GM18868 (cell line): ENCODE measurements around the gene ZNF334.

Experiments
- ATAC-seq: cut with Tn5 transposase; IDR thresholded peaks from one replicate; pipeline ENCODE4 v1.9.1; 2021; ENCODE audit warnings: mild to moderate bottlenecking, moderate library complexity; ENCODE audit not compliant: unreplicated experiment

The ZNF334 gene

DNA sequence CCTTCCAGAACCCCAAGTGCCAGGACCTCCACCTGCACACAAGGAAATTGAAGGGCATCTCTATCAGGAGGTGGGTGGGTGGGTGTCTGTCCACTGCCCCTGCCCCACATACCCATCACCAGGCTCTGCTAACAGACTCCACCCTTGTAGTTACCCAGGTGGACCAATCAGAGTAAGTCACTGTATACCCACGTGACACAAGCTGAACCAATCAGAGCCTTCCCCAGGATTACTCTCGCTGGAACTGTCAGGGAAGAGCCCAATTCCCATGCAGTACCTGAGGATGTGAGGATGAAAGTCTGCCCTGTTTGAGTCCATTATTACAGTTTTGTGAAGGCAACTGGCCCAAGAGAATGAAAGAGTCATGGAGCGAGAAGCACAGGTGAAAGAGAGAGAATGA, 32.9 kb upstream of the ZNF334 start:
- ATAC-seq = no peak

DNA sequence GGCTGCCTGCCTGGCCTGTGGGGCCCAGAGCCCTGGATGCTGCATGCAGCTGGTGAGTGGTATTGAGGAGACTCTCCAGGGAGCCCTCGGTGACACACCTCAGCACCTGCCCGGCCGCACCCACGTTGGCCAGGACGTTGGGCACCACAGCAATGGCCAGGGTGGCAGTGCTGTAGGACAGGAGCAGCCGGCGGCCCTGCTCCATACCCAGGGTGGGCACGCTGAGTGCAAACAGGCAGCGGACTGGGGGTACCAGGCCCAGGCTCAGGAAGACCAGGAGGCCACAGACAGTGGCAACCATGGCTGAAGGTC, 32.4 kb upstream of the ZNF334 start:
- no peak for ATAC-seq

DNA sequence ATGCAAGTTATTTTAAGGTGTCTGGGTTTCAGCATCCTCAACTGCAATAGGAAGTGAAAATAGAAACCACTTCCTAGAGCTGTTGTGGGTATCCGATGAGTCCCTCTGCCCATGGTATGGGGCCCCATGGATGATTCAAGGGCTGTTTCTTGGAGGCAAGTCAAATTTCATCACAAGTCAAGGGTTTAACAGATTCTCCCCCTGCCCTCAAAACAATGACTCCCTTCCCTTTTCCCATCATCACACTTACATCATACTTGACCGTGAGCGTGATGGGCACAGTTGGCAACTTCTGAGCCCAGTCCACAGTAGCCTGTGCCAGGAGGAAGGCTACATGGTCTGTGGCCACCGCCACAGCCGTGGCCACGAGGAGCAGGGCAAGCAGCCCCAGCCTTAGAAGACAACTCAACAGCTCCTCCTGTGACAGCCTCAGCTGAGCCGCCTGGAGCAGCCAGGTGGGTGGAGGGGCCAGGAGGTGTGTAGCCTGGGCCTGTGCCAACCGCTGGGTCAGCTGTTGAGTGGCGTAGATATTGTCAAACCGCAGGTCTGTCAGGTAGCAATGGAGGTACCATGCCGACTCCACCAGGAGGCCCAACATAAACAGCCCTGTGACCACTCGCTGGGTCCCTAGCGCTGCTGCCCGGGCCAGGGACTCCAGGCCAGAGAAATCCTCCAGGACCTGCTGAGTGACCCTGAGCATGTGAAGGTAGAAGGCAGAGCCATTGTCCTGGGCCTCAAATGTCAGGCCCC, 31.9 kb upstream of the ZNF334 start:
- ATAC-seq = no peak

- no peak for ATAC-seq
These were observed 31.2 kb upstream of the ZNF334 start for GRCh38 chr20:46544576-46544975.

DNA sequence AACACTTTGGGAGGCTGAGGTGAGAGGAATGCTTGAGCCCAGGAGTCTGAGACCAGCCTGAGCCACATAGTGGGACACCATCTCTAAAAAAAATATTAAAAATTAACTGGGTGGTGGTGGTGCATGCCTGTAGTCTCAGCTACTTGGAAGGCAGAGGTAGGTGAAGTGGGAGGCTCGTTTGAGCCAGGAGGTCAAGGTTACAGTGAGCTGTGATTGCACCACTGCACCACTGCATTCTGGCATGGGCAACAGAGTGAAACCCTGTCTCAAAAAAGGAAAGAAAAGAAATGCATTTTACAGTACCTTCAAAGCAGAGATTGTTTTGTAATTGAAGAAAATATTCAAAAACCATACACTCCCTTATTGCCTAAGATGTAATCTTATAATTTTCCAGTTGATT, 30.6 kb upstream of the ZNF334 start:
- ATAC-seq = no peak

DNA sequence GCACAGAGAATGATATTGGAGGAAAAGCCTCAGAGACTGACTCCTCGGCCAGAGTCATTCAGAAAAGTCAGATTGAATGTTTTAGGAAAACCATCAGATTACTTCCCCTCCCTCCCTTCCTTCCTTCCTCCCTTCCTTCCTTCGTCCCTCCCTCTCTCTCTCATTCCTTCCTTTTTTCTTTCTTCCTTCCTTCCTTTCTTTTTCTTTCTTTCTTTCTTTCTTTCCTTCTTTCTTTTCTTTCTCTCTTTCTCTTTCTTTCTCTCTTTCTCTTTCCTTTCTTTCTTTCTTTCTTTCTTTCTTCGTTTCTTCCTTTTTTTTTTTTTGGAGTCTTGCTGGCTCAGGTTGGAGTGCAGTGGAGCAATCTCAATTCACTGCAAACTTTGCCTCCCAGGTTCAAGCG, 29.7 kb upstream of the ZNF334 start:
- ATAC-seq = no peak

DNA sequence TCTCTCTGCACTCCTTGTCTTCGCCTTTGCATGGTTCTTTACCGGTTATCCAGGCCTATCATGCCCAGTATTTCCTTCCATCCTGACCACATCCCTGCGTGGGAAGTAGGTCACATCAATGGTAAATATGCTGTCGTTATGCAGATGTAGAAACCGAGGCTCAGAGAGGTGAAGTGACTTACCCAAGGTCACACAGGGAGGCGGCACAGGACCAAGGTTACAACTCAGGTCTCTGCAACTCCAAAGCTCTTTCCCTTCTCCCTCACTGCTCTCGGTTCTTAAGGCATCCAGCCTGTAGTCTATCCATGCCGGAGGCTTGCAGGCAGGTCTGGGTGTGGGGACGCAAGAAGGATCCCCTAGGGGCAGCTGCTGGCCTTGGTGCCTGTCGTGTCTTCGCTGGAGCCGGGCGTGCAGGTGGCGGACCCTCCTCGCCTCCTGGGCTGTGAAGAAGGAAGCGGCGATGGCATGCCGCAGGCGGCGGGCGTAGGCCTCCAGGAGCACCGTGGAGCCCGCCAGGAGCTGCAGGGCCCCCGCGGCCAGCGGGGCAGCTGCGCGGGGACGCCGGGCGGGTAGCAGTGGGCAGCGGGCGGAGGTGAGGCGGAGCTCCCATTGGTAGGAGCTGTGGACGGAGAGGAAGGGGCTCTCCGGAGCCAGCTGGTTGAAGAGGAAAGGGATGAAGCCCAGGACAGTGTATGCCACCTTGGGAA, 28.0 kb upstream of the ZNF334 start:
- ATAC-seq = no peak

DNA sequence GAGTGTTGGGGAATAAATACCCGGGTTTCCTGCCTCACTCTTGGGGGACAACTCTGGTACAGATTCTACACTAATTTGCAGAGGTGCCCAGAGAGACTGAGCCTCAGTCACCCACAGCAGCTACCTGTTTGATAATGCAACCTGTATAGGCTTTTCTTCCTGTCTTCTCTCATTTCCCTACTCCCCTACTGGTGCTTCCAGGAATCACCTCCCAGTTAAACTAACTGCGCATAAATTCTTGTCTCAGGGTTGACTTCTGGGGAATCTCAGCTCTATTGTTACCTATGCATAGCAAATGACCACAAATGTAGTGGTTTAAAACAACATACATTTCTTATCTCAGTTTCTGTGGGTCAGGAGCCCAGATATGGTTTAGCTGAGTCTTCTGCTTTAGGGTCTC, 25.8 kb upstream of the ZNF334 start:
- ATAC-seq = no peak

- no peak for ATAC-seq
These were observed 17.3 kb upstream of the ZNF334 start for GRCh38 chr20:46530640-46531039.

DNA sequence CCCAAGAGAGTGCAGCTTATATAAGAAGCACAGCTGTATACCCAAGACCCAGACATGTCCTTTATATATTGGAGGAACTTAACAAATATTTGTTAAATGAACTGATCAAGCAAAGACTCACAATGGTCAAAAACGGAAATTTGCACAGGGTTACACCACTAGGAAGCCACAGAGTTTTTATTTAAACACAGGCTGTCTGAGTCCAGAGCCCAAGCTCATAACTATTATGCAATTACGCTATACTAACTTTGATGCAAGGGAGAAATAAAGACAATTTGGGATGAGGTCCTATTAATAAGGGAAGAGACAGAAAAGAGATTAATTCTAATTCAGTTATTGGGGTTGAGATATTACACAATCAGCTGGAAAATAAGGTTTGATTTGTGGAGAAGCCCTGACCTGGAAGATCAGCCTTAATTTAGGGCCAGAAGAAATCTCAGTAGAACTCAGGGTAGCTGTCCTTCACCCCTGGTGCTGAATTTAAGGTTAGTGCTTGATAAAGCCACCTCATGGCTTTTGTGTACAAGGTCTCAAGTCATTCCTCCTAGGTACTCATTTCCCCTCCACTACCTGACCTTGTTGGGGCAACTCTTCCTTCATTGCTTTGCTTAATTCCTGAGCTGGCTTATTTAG, 10.5 kb upstream of the ZNF334 start:
- no peak for ATAC-seq

DNA sequence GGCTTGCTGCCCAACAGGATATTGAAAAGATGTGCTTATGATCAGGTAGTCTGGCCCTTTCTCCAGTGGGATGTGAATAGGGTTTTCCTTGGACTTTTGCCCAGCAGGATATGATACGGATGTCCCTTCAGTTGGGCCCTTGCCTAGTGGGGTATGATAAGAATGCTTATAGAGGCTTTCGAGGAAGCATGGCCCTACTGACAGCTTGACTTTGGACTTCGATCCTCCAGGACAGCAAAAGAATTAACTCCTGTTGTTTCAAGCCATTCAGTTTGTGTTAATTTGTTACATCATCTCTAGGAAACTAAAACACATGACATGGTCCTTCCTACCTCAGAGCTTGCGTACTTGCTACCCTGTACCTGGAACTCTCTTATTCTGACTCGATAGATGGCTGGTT, 9.7 kb upstream of the ZNF334 start:
- ATAC-seq = no peak

- ATAC-seq = peak; percentile 65
These were observed 7.7 kb upstream of the ZNF334 start for GRCh38 chr20:46520976-46521579.

DNA sequence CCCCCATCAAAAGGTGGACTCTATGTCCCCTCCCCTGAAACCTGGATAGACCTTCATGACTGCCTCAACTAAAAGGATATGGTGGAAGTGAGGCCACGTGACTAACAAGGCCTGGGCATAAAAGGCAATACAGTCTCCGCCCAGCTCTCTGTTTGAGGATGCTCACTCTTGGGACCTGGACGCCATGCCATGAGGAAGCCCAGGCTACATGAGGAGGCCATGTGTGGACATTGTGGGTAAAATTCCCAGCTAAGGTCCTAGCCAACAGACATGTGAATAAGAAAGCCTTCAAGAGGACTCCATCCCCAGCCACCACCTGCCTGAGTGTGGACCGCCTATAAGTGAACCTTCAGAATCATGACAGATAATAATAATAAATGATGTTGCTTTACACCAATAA, 7.2 kb upstream of the ZNF334 start:
- ATAC-seq = no peak

- no peak for ATAC-seq
These were observed 6.2 kb upstream of the ZNF334 start for GRCh38 chr20:46519471-46520068.

DNA sequence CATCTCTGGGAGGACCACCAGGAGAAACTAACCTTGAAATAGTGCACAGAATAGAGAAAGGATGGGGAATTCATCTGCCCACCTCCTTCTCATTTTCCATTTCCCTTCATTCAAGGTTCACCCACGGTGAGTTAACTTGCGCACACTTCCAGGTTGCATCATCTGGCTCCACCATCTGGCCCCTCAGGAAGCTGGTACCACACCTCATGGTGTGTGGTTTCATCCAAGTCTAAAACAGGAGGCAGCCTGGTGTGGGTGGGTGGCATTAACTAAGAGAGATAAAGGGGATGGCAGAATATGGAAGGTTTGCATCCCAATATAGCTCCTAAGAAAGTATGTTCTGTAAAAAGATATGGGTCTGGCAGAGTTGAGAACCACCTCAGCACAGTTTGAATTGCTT, 3.8 kb downstream of the ZNF334 start:
- ATAC-seq = no peak

DNA sequence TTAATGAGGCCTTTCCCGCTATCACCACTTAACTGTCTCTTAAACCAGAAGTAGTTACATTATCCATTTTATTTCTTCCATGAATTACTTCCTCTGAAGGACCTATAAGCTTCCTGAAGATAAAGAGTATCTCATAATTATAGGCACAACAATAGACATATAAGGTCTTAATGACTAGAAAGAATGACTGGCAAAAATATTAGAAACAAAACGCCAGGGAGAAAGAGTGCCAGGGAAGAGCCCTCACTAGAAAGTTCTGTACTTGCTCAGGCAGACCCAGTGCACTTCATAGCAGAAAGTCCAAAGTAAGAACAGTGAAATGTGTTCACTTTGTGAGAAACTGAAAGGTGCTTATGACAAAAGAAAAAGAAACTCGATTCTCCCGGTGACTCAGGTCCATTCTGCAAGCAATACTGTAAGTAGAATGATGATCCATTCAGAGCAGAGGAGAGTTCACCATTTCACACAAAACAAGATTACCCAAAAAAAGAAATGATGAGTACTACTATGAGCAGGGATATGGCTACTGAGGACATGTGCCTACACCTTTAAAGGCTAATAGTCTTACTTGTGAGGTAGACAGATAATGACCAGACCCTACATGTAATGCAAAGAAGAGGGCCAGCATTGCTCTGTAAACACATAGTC, 5.5 kb downstream of the ZNF334 start:
- ATAC-seq = no peak

DNA sequence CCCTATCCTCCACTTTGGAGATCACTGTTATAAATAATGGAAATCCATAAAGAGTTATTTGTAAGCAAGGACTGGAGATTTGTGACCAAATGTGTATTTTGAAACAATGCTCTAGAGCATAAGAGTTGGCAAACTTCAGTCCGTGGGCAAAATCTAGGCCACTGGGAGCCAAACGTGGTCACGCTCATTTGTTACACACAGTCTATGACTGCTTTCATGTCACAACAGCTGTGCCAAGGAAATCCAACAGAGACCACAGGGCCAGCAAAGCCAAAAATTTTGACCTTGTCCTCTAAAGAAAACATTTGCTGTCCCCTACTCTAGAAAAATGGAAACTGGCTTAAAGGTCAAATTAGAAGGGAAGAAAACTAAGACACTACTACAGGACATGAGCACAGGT, 7.9 kb downstream of the ZNF334 start:
- ATAC-seq = no peak

GRCh38 chr20:46501961-46502360, 11.4 kb downstream of the ZNF334 start:
- no peak for ATAC-seq

DNA sequence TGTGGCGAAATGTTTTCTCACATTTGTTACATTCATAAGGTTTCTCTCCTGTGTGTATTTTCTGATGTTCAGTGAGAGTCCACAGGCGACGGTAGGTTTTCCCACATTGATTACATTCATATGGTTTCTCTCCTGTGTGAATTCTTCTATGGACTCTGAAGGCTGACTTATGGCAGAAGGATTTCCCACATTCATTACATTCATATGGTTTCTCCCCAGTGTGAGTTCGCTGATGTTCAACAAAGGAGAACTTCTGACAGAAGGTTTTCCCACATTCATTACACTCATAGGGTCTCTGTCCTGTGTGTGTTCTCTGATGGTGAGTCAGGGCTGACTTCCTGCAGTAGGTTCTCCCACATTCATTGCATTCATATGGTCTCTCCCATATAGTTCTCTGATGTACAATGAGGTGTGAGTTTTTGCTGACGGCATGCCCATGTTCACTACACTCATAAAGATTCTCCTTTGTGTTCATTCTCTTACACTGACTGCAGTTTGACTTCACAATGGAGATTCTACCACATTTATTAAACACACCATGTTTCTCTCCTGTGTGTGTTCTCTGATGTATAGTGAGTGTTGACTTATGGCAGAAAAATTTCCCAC, 11.9 kb downstream of the ZNF334 start:
- ATAC-seq = no peak

DNA sequence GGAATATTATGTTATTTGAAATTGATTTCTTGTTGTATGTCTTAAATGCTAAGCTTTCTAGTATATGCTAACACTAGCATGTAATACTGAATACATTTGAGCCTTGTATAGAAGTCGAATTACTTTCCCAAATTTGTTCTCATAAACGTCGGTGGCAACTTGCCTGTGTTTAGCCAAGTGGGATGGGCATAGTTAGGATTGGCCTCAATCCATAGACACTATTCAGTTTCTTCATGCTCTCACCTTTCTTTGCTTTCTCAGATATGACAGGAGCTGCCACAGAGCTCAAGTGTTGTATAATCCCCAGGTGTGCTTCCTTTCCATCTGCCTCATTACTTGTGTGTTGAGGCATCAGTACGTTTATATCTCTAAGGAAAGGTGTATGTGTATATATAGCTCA, 19.3 kb downstream of the ZNF334 start:
- ATAC-seq = no peak

- no peak for ATAC-seq
These were observed 22.0 kb downstream of the ZNF334 start for GRCh38 chr20:46491354-46491753.
